ENCODE measurements around the gene FAAP20.

GRCh38 chr1:2196901-2197638, 2.5 kb upstream of the FAAP20 start:
- TF ChIP-seq BCL11A (IDR thresholded peaks at IDR 0.05; ENCODE audit: low read depth in 2 of 2, low read length in 2 of 2) (no peak), SIN3A (conservative IDR thresholded peaks at IDR 0.05 in 1 of 2, IDR thresholded peaks at IDR 0.05 in 1 of 2; ENCODE audit: low read depth in 1 of 2, low read length in 2 of 2) (no peak), SUZ12 (IDR thresholded peaks at IDR 0.05; ENCODE audit: low read length) (no peak), NRF1 (IDR thresholded peaks at IDR 0.05; ENCODE audit: low read depth, low read length) (no peak), MAFK (IDR thresholded peaks at IDR 0.05; ENCODE audit: low read depth, low read length) (no peak), CTCF (IDR thresholded peaks at IDR 0.05; ENCODE audit: control extremely low read depth in 1 of 3, insufficient read depth in 1 of 3, low read depth in 1 of 3, low read length in 3 of 3) (no peak), POLR2AphosphoS5 (IDR thresholded peaks at IDR 0.05; ENCODE audit: low read depth, low read length) (no peak), YY1 (IDR thresholded peaks at IDR 0.05; ENCODE audit: low read depth, low read length) (no peak), TCF12 (IDR thresholded peaks at IDR 0.05; ENCODE audit: low read depth, low read length) (no peak), POLR2A (IDR thresholded peaks at IDR 0.05; ENCODE audit: control extremely low read depth in 1 of 2, low read depth in 2 of 2, low read length in 2 of 2) (no peak), CHD2 (IDR thresholded peaks at IDR 0.05; ENCODE audit: low read length) (no peak), TBP (IDR thresholded peaks at IDR 0.05; ENCODE audit: low read depth, low read length) (no peak)

All from H1 (cell line).